WTC11 (cell line): ENCODE measurements around the gene ZNRF3. TPM values are rescaled to one million over a fixed set of nuclear protein-coding genes. Genes with fewer than 3 reads are reported as not detected.

ENCODE experiments used
- ATAC-seq: fragments of 200-7000 bp; cut with Tn5 transposase; 2 replicates; pipeline ENCODE4 v1.10.0; 2021; ENCODE audit warnings: mild to moderate bottlenecking, moderate library complexity
- CTCF ChIA-PET: fragments of 300-600 bp; sonication (Branson Sonifier 250); formaldehyde crosslinking; loops from one replicate; lab custom pipeline; 2021; ENCODE audit warnings: antibody characterized with exemption; lab: Charles Lee
- POLR2A ChIA-PET: fragments of 350-600 bp; sonication (Branson Sonifier 250); formaldehyde crosslinking; loops from one replicate; lab custom pipeline; 2021; ENCODE audit warnings: antibody characterized with exemption; lab: Charles Lee
- DNase-seq: peaks from one replicate; pipeline ENCODE4 v3.0.0; 2021; ENCODE audit warnings: low spot score
- H3K27ac Mint-ChIP-seq: 2 replicates; pipeline ENCODE4 v1.8.0; 2021; ENCODE audit warnings: mixed read lengths
- H3K27me3 Mint-ChIP-seq: 2 replicates; pipeline ENCODE4 v1.8.0; 2021; ENCODE audit warnings: low read depth, mild to moderate bottlenecking, moderate library complexity, mixed read lengths
- H3K36me3 Mint-ChIP-seq: 2 replicates; pipeline ENCODE4 v1.8.0; 2021; ENCODE audit warnings: mixed read lengths
- H3K4me1 Mint-ChIP-seq: 2 replicates; pipeline ENCODE4 v1.8.0; 2022; ENCODE audit warnings: mixed read lengths
- H3K4me3 Mint-ChIP-seq: 2 replicates; pipeline ENCODE4 v1.8.0; 2021; ENCODE audit warnings: mild to moderate bottlenecking, moderate library complexity, mixed read lengths
- H3K9me3 Mint-ChIP-seq: 2 replicates; pipeline ENCODE4 v1.8.0; 2021; ENCODE audit warnings: mixed read lengths
- CREM ChIP-seq: sonication (generic); formaldehyde crosslinking; IDR thresholded peaks from 2 replicates; pipeline ENCODE4 v1.8.1; 2022; ENCODE audit warnings: mild to moderate bottlenecking, missing genetic modification reagents, moderate library complexity
- ELF4 ChIP-seq: sonication (generic); formaldehyde crosslinking; IDR thresholded peaks from 2 replicates; pipeline ENCODE4 v1.8.1; 2022; ENCODE audit warnings: low read depth, mild to moderate bottlenecking, moderate library complexity, missing genetic modification reagents
- FOXK1 ChIP-seq: sonication (generic); formaldehyde crosslinking; IDR thresholded peaks from 2 replicates; pipeline ENCODE4 v1.8.0; 2022; ENCODE audit warnings: mild to moderate bottlenecking, moderate library complexity, missing genetic modification reagents
- FOXP1 ChIP-seq: sonication (generic); formaldehyde crosslinking; IDR thresholded peaks from 2 replicates; pipeline ENCODE4 v1.8.0; 2022; ENCODE audit warnings: missing genetic modification reagents, mild to moderate bottlenecking, moderate library complexity, borderline replicate concordance
- GTF2I ChIP-seq: fragments of 250-450 bp; sonication (Bioruptor Pico); conservative IDR thresholded peaks from 2 replicates; pipeline ENCODE4 v1.4.0; 2021; ENCODE audit warnings: mild to moderate bottlenecking
- IRF2 ChIP-seq: sonication (generic); formaldehyde crosslinking; IDR thresholded peaks from 2 replicates; pipeline ENCODE4 v1.8.0; 2022; ENCODE audit warnings: low read depth, missing genetic modification reagents, borderline replicate concordance
- JUN ChIP-seq: sonication (generic); formaldehyde crosslinking; IDR thresholded peaks from 2 replicates; pipeline ENCODE4 v1.8.0; 2023; ENCODE audit warnings: mild to moderate bottlenecking, missing genetic modification reagents
- NR1H2 ChIP-seq: sonication (generic); formaldehyde crosslinking; IDR thresholded peaks from 2 replicates; pipeline ENCODE4 v1.9.0; 2021; ENCODE audit warnings: mild to moderate bottlenecking, moderate library complexity, missing genetic modification reagents
- RELA ChIP-seq: sonication (generic); formaldehyde crosslinking; IDR thresholded peaks from 2 replicates; pipeline ENCODE4 v1.8.1; 2022; ENCODE audit warnings: missing genetic modification reagents, mild to moderate bottlenecking, borderline replicate concordance
- SMAD4 ChIP-seq: sonication (generic); formaldehyde crosslinking; IDR thresholded peaks from 2 replicates; pipeline ENCODE4 v1.8.0; 2022; ENCODE audit warnings: mild to moderate bottlenecking, missing genetic modification reagents
- ZBTB21 ChIP-seq: sonication (generic); formaldehyde crosslinking; IDR thresholded peaks from 2 replicates; pipeline ENCODE4 v1.8.1; 2023; ENCODE audit warnings: mild to moderate bottlenecking, missing genetic modification reagents, borderline replicate concordance
- ZNF232 ChIP-seq: sonication (generic); formaldehyde crosslinking; IDR thresholded peaks from 2 replicates; pipeline ENCODE4 v1.8.0; 2022; ENCODE audit warnings: mild to moderate bottlenecking, missing genetic modification reagents
- ZNF263 ChIP-seq: sonication (generic); formaldehyde crosslinking; IDR thresholded peaks from 2 replicates; pipeline ENCODE4 v1.8.1; 2022; ENCODE audit warnings: low read depth, mild to moderate bottlenecking, moderate library complexity, missing genetic modification reagents
- ZNF396 ChIP-seq: fragments of 250-450 bp; sonication (Bioruptor Pico); IDR thresholded peaks from 2 replicates; pipeline ENCODE4 v1.8.0; 2021; ENCODE audit warnings: mild to moderate bottlenecking, moderate library complexity, borderline replicate concordance
- ZNF423 ChIP-seq: fragments of 250-450 bp; sonication (Bioruptor Pico); IDR thresholded peaks from 2 replicates; pipeline ENCODE4 v2.1.2; 2022; ENCODE audit warnings: mild to moderate bottlenecking, moderate library complexity
- ZNF671 ChIP-seq: fragments of 250-450 bp; sonication (Bioruptor Pico); IDR thresholded peaks from 2 replicates; pipeline ENCODE4 v1.8.0; 2021; ENCODE audit warnings: mild to moderate bottlenecking
- total RNA-seq: library from RNA; stranded (reverse); gene quantifications from 3 replicates; pipeline ENCODE4 v1.2.3, GENCODE V29; 2021
- TF ChIP-seq, protein P1 (sequence below): sonication (generic); formaldehyde crosslinking; IDR thresholded peaks from 2 replicates; pipeline ENCODE4 v1.8.1; 2023; ENCODE audit warnings: mild to moderate bottlenecking, missing genetic modification reagents, moderate library complexity
- TF ChIP-seq, protein P2 (sequence below): sonication (generic); formaldehyde crosslinking; IDR thresholded peaks from 2 replicates; pipeline ENCODE4 v1.8.1; 2022; ENCODE audit warnings: mild to moderate bottlenecking, missing genetic modification reagents, moderate library complexity, borderline replicate concordance
- TF ChIP-seq, protein P3 (sequence below): sonication (generic); formaldehyde crosslinking; IDR thresholded peaks from 2 replicates; pipeline ENCODE4 v1.8.1; 2023; ENCODE audit warnings: mild to moderate bottlenecking, missing genetic modification reagents, moderate library complexity
- TF ChIP-seq, protein P4 (sequence below): fragments of 250-450 bp; sonication (Bioruptor Pico); IDR thresholded peaks from 2 replicates; pipeline ENCODE4 v2.1.2; 2022; ENCODE audit warnings: mild to moderate bottlenecking, moderate library complexity
- TF ChIP-seq, protein P5 (sequence below): sonication (generic); formaldehyde crosslinking; IDR thresholded peaks from 2 replicates; pipeline ENCODE4 v1.8.0; 2022; ENCODE audit warnings: mild to moderate bottlenecking, missing genetic modification reagents

Gene ZNRF3
- total RNA-seq, 1 experiment from 2014 or later, result 25.4 TPM

DNA sequence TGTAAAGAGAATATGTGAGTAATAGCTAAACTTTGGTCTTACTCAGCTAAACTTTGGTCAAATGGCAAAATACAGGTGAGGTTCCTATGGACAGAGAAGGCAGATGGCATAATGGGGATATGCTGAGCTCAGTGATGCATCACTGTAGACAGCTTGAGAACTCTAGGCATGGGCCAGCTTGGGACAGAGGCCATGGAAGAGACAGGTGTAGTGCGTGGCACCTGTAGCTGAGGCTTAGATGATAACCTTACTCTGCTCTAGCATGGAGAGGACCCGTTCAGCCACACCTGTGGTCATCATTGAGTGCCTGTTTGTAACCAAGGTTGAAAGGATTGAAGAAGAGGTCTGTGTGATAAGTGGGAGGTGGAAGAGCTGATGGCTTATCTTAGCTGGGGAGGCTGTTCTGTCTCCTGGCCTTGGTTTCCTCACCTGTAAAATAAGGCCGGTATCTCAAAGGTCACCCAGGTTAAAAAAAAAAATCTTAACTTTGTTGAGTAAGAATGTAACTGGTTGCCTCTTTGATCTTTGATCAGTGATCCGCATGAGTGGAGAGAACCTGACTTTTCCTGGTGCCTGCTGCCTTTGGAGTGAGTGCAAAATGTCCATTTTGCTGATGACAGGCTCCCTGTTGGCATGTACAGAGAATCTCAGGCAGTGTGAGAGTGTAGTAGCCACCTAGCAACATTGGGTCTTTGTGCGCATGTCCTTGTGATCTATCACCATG lies 48.6 kb downstream of the ZNRF3 start:
- POLR2A ChIA-PET, result interaction anchor here (0.7 kb wide), 1 partner anchor 23 kb away, joined by 3 read pairs; no protein-coding TSS in a partner anchor
- Mint-ChIP-seq H3K9me3 (no peaks in the 10 kb centered on the region), H3K27ac (no peak overlapping the region; the same call in 1 of the 2 replicates), H3K4me3 (no peak overlapping the region), H3K36me3 (no peaks in the 10 kb centered on the region), H3K4me1 (peaks cover 58% of the 10 kb centered on the region), H3K27me3 (no peaks in the 10 kb centered on the region)
- no peak for TF ChIP-seq ELF4 (CRISPR knock-in tag)
- TF ChIP-seq ZNF263 (CRISPR knock-in tag), result no peak
- TF ChIP-seq, protein P1, sequence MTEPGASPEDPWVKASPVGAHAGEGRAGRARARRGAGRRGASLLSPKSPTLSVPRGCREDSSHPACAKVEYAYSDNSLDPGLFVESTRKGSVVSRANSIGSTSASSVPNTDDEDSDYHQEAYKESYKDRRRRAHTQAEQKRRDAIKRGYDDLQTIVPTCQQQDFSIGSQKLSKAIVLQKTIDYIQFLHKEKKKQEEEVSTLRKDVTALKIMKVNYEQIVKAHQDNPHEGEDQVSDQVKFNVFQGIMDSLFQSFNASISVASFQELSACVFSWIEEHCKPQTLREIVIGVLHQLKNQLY, result no peak
- TF ChIP-seq, protein P2, sequence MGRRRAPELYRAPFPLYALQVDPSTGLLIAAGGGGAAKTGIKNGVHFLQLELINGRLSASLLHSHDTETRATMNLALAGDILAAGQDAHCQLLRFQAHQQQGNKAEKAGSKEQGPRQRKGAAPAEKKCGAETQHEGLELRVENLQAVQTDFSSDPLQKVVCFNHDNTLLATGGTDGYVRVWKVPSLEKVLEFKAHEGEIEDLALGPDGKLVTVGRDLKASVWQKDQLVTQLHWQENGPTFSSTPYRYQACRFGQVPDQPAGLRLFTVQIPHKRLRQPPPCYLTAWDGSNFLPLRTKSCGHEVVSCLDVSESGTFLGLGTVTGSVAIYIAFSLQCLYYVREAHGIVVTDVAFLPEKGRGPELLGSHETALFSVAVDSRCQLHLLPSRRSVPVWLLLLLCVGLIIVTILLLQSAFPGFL, result no peak
- TF ChIP-seq CREM (CRISPR knock-in tag), result no peak
- no peak for TF ChIP-seq FOXK1 (CRISPR knock-in tag)
- no peak for TF ChIP-seq ZNF396
- CTCF ChIA-PET, result interaction anchor here (0.5 to 2.1 kb wide), 2 partner anchors 49 to 109 kb away, joined by 4 to 7 read pairs; no protein-coding TSS in a partner anchor
- no peak for ATAC-seq
- DNase-seq, result no peak

DNA sequence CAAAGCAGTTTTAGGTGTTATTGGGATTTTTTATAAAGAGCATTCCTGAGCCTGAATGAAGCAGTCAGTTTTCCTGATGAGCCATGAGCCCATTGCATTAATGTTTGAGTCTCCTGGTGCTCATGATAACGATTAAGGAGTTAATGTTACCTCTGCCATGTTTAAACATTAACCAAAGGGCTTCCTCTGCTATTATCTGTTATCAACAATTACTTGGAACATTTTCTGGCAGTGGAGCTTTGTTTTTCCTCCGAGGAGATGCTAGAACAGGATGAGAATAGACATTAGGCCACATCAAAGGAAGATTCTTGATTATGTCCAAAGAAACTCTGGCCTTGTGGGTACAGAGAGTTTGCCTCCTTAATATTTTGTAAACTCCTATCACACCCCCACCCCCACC lies 49.9 kb downstream of the ZNRF3 start:
- peaks cover 51% of the 10 kb centered on the region for H3K4me1 Mint-ChIP-seq
- no peak overlapping the region for H3K4me3 Mint-ChIP-seq
- no peaks in the 10 kb centered on the region for H3K27me3 Mint-ChIP-seq
- DNase-seq, result no peak
- no peaks in the 10 kb centered on the region for H3K9me3 Mint-ChIP-seq
- no peak for ATAC-seq
- POLR2A ChIA-PET, result no interaction called here
- CTCF ChIA-PET, result interaction anchor here (1.0 to 2.1 kb wide), 2 partner anchors 90 to 107 kb away, joined by 3 to 7 read pairs; no protein-coding TSS in a partner anchor
- H3K27ac Mint-ChIP-seq, result no peak overlapping the region
- TF ChIP-seq IRF2 (CRISPR knock-in tag) (no peak), RELA (CRISPR knock-in tag) (no peak)
- H3K36me3 Mint-ChIP-seq, result no peaks in the 10 kb centered on the region

DNA sequence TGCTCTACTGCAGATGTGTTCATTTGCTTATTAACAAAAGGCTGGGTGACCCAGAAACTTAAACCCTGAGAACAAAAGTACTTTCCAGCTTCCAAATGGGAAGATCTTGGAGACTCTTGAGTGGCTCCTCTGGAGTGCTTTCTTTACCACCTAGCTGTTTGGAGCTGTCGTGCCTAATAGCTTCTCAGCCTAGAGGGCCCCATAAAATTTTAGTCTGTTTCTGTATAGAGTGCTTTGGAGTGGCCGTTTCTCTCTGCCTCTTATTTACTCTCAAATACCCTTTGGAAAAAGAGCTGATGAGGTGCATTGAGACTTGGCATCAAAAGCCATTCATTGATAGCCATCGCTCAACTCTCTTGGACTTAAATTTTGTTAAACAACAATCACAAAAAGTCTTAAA lies 50.7 kb downstream of the ZNRF3 start:
- Mint-ChIP-seq H3K9me3 (no peaks in the 10 kb centered on the region), H3K27ac (0 out of 2 replicates have a peak overlapping the region, but pooled peaks have one; percentile 21), H3K4me3 (no peak overlapping the region), H3K36me3 (no peaks in the 10 kb centered on the region), H3K4me1 (peaks cover 55% of the 10 kb centered on the region), H3K27me3 (no peaks in the 10 kb centered on the region)
- CTCF ChIA-PET, result interaction anchor here (1.0 to 2.1 kb wide), 4 partner anchors 15 to 107 kb away, joined by 3 to 7 read pairs (median 4); no protein-coding TSS in a partner anchor
- POLR2A ChIA-PET, result no interaction called here
- no peak for ATAC-seq
- TF ChIP-seq ZBTB21 (CRISPR knock-in tag) (no peak), SMAD4 (no peak), ZNF671 (CRISPR knock-in tag) (no peak), NR1H2 (CRISPR knock-in tag) (no peak), ZNF423 (CRISPR knock-in tag) (no peak), JUN (CRISPR knock-in tag) (no peak), GTF2I (no peak), FOXP1 (CRISPR knock-in tag) (no peak), ELF4 (CRISPR knock-in tag) (no peak), ZNF232 (CRISPR knock-in tag) (no peak)
- TF ChIP-seq, protein P3, sequence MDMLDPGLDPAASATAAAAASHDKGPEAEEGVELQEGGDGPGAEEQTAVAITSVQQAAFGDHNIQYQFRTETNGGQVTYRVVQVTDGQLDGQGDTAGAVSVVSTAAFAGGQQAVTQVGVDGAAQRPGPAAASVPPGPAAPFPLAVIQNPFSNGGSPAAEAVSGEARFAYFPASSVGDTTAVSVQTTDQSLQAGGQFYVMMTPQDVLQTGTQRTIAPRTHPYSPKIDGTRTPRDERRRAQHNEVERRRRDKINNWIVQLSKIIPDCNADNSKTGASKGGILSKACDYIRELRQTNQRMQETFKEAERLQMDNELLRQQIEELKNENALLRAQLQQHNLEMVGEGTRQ (CRISPR knock-in tag), result no peak
- TF ChIP-seq, protein P4, sequence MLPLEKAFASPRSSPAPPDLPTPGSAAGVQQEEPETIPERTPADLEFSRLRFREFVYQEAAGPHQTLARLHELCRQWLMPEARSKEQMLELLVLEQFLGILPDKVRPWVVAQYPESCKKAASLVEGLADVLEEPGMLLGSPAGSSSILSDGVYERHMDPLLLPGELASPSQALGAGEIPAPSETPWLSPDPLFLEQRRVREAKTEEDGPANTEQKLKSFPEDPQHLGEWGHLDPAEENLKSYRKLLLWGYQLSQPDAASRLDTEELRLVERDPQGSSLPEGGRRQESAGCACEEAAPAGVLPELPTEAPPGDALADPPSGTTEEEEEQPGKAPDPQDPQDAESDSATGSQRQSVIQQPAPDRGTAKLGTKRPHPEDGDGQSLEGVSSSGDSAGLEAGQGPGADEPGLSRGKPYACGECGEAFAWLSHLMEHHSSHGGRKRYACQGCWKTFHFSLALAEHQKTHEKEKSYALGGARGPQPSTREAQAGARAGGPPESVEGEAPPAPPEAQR, result no peak
- TF ChIP-seq, protein P5, sequence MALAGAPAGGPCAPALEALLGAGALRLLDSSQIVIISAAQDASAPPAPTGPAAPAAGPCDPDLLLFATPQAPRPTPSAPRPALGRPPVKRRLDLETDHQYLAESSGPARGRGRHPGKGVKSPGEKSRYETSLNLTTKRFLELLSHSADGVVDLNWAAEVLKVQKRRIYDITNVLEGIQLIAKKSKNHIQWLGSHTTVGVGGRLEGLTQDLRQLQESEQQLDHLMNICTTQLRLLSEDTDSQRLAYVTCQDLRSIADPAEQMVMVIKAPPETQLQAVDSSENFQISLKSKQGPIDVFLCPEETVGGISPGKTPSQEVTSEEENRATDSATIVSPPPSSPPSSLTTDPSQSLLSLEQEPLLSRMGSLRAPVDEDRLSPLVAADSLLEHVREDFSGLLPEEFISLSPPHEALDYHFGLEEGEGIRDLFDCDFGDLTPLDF (CRISPR knock-in tag), result no peak
- no peak for DNase-seq
